Lower leg skin (tissue), 4 donors: Measurements from ENCODE around the gene POLK. TPM values are rescaled to one million over a fixed set of nuclear protein-coding genes. Genes with fewer than 3 reads are reported as not detected.
"Not testable (repeated sequence)": the region's sequence is repeated elsewhere in the genome, so short reads cannot be mapped to it uniquely, and the experiment has no call there.

Source experiments
- DNase-seq, 2 donors: peaks; one replicate each; pipeline ENCODE4 v3.0.0-alpha.2; 2019; ENCODE audit warnings: low spot score in 2 of 2
- H3K4me3 ChIP-seq: fragments of 200-600 bp; sonication (generic); 2 replicates; pipeline ENCODE4 v1.5.1; 2017; ENCODE audit warnings: mild to moderate bottlenecking, low read depth; ENCODE audit not compliant: poor library complexity, severe bottlenecking
- CTCF ChIP-seq, 3 donors: fragments of 450-650 bp; IDR thresholded peaks; one replicate each; pipeline ENCODE4 v1.5.1; 2016; ENCODE audit warnings: antibody characterized with exemption in 3 of 3, mild to moderate bottlenecking in 3 of 3, moderate library complexity in 2 of 3
- POLR2A ChIP-seq, 2 donors: fragments of 450-650 bp; IDR thresholded peaks; one replicate each; pipeline ENCODE4 v1.6.1; 2016 to 2017; ENCODE audit warnings: antibody characterized with exemption in 2 of 2, mild to moderate bottlenecking in 1 of 2, moderate library complexity in 1 of 2
- WGBS, 2 donors: methylation state at CpG; one replicate each; pipeline ENCODE4 v1.1.5; 2018; 5-methylcytosine and 5-hydroxymethylcytosine counted together
- intact Hi-C: fragments of 100-400 bp; cut with DNase I; formaldehyde crosslinking; loops from one replicate; pipeline ENCODE4 v1.15.0; 2023; ENCODE audit warnings: low total_unique reads
- total RNA-seq, 4 donors: library from RNA; depleted of rRNA; stranded (reverse); fragments of >200 nt; gene quantifications; one replicate each; pipeline ENCODE4 v1.1.0, GENCODE V29; 2016

POLK gene
- total RNA-seq, 4 donors from 2014 or later: 18.0 to 24.9 (median 19.7) TPM

GRCh38 chr5:75482482-75482881 lies 29.2 kb upstream of the POLK start:
- no peak overlapping the region for H3K4me3 ChIP-seq
- no peak for DNase-seq
- 90 to 96% methylated on average over 3 of the region's 3 CpGs for WGBS, 2 donors
- TF ChIP-seq CTCF (IDR thresholded peaks at IDR 0.05) (no peak), POLR2A (IDR thresholded peaks at IDR 0.05) (no peak)
- intact Hi-C loops: no loop called here

GRCh38 chr5:75484605-75485004 lies 27.1 kb upstream of the POLK start:
- WGBS, 2 donors: 86 to 90% methylated on average over 1 of the region's 1 CpG
- DNase-seq: no peak
- intact Hi-C loops: no loop called here

GRCh38 chr5:75489847-75490246 lies 21.8 kb upstream of the POLK start:
- H3K4me3 ChIP-seq, DNase-seq, intact Hi-C loops: not testable (repeated sequence)
- WGBS, 2 donors: 97 to 99% methylated on average over 6 of the region's 6 CpGs

More at GRCh38 chr5:75484605-75485004, 27.1 kb upstream of the POLK start:
- TF ChIP-seq POLR2A (IDR thresholded peaks at IDR 0.05) (no peak), CTCF (IDR thresholded peaks at IDR 0.05) (no peak)
- no peak overlapping the region for H3K4me3 ChIP-seq

GRCh38 chr5:75491621-75492020 lies 20.1 kb upstream of the POLK start:
- DNase-seq: no peak
- 98 to 100% methylated on average over 2 of the region's 2 CpGs for WGBS, 2 donors
- intact Hi-C loops: no loop called here
- no peak for TF ChIP-seq POLR2A (IDR thresholded peaks at IDR 0.05)
- no peak for TF ChIP-seq CTCF (IDR thresholded peaks at IDR 0.05)
- no peak overlapping the region for H3K4me3 ChIP-seq

GRCh38 chr5:75496026-75496425 lies 15.7 kb upstream of the POLK start:
- WGBS, 2 donors: 86 to 89% methylated on average over 3 of the region's 3 CpGs

GRCh38 chr5:75498208-75498777 lies 13.4 kb upstream of the POLK start:
- WGBS, 2 donors: 96 to 98% methylated on average over 7 of the region's 7 CpGs
- intact Hi-C loops: no loop called here
- no peak for TF ChIP-seq CTCF (IDR thresholded peaks at IDR 0.05)
- no peak for TF ChIP-seq POLR2A (IDR thresholded peaks at IDR 0.05)
- DNase-seq: no peak
- no peak overlapping the region for H3K4me3 ChIP-seq

More at GRCh38 chr5:75496026-75496425, 15.7 kb upstream of the POLK start:
- no peak overlapping the region for H3K4me3 ChIP-seq
- TF ChIP-seq CTCF (IDR thresholded peaks at IDR 0.05) (no peak), POLR2A (IDR thresholded peaks at IDR 0.05) (no peak)
- intact Hi-C loops: no loop called here
- DNase-seq: no peak

GRCh38 chr5:75498875-75499274 lies 12.8 kb upstream of the POLK start:
- DNase-seq, H3K4me3 ChIP-seq, intact Hi-C loops: not testable (repeated sequence)
- WGBS, 2 donors: 100% methylated on average over 1 of the region's 1 CpG

GRCh38 chr5:75505112-75505511 lies 6.6 kb upstream of the POLK start:
- H3K4me3 ChIP-seq, DNase-seq, intact Hi-C loops: not testable (repeated sequence)
- WGBS, 2 donors: 91 to 94% methylated on average over 5 of the region's 5 CpGs
